Panc1 (cell line): ENCODE measurements around the gene RIMKLB.

Experiments
- CTCF ChIP-seq: fragments of 450-650 bp; IDR thresholded peaks from 2 replicates; pipeline ENCODE4 v1.5.1; 2017; ENCODE audit warnings: mild to moderate bottlenecking
- REST ChIP-seq, 2 experiments: IDR thresholded peaks; 2 replicates each; pipeline ENCODE4 v1.6.1; 2011 to 2012; ENCODE audit warnings: low read depth in 2 of 2, control low read depth in 1 of 2, low read length in 1 of 2, mild to moderate bottlenecking in 1 of 2, moderate library complexity in 1 of 2; ENCODE audit not compliant: insufficient read depth in 1 of 2

DNA sequence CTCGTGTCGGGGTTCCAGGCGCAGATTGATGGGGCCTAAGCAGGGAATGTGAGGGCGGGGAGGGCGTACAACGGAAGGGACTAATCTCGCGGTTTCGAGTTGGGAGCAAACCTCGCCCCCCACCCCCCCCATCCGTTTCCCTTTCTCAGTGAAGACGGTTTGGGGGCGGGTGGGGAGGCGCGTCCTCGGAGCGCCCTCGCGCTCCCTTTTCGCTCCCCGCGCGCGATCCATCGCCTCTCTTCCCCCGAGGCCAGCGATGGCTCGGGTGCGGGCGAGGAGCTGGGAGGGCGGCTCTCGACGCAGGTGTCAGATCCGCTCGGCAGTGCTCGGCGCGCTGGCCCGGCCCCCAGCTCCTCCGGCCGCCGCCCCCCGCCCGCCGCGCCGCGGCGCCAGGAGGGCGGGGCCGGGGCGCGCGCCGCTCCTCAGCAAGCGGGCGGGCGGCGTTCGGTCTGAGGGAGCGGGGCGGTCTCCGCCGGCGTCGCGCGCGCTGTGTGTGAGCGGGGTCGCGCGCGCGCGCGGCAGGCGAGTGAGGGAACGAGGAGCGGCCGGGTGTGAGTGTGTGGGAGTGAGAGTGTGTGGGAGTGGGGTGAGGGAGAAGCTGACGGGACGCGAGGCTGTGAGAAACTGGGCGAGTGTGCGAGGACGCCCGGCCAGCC, at the start of gene RIMKLB:
- TF ChIP-seq CTCF, result no peak
- no peak for TF ChIP-seq REST (IDR thresholded peaks at IDR 0.05; ENCODE audit: insufficient read depth in 1 of 2, low read depth in 2 of 2, low read length in 1 of 2)
